ENCODE measurements around the gene ADAMTS1.
"Not testable (repeated sequence)": the region's sequence is repeated elsewhere in the genome, so short reads cannot be mapped to it uniquely, and the experiment has no call there.

Gene ADAMTS1

DNA sequence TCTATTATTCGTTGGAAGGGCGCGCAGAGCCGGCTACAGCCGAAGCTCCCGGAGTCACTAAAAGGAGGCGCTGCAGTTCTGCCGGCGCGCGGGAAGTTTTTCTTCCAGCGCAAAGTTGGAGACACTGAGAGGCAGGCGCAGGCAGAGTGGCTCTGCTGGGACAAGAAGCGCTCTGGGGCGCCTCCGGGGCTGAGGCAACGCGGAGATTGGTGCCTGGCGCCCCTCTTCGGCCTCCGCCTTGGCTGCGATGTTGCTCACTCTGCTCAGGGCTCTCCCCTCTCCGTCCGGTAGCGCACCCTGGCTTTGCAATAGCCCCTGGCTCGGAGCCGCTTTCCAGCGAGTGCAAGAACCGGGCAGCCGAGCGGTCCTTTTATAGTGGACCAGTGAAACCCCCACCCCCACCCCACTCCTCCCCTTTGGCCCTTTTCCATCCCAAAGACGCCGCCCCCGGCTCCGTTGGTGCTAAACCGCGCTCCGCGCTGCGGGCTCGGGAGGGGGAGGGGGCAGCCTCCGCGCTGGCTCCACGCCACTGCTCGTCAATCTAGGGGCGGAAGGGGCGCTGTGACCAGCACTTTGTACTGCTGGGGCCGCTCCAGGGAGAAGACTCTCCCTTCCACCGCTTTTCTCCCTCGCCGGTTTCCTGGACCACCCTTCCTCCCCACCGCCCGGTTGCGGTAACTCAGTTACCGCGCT lies at the start of gene ADAMTS1:
TSS of gene ADAMTS1 (minus strand) at position 344 of the 693 bp plus-strand sequence. CDS start 455 bp downstream, outside the sequence.
- peak; percentile 59 to 97 (median 92) for DNase-seq

DNA sequence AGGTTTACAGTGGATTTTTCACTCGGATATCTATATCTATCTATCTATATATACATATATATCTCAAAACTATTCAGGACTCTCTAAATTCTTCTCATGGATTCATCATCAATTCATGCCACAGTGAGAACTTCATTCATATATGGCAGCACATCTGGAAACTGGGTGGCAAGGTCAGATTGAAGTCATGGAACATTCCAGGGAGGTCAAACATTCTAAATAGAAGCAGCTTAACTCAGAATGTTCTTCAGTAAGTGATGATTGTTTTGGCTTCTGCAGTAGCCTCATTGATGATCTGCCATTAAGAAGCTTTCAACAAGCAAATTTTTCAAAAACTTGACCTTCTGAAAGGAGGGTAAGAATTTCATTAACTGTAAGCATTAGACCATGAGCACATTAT lies 46.9 kb upstream of the ADAMTS1 start:
- DNase-seq, result no peak

DNA sequence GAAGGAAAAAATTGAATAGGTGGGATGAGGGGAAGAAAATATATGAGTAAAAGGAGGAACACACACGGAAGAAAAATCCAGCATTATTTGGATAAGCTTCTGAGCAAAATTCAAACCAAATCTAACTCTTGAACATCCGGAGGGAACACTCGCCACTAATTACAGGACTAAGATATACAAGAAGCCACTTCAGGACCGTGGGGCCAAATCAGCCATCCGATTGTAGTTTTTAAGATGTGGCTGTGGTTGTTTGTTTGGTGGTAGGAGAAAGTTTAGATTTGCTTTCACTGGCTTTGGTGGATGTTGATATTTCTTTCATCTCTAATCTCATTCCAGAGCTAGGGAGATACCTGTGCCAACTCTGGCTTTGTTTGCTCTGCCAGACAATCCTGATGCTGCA lies 43.7 kb upstream of the ADAMTS1 start:
- no peak for DNase-seq

DNA sequence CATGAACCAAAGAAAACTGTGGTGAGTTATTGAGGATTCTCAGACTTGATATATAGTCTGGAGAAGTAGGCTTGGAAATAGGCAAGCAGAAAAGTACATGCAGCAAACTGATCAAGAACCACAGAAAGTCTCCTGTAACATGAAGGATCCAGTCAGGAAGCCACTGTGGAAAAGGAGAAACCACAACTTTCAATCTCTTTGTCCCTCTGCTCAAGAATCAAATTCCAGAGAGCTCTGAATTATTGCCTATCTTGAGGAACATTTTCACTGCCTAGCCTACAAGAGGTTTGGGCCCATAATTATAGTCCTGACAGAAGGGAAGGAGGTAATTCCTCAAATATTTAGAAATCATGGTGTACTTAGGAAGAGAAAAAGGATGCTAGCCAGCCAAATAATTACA lies 43.0 kb upstream of the ADAMTS1 start:
- DNase-seq, result no peak

DNA sequence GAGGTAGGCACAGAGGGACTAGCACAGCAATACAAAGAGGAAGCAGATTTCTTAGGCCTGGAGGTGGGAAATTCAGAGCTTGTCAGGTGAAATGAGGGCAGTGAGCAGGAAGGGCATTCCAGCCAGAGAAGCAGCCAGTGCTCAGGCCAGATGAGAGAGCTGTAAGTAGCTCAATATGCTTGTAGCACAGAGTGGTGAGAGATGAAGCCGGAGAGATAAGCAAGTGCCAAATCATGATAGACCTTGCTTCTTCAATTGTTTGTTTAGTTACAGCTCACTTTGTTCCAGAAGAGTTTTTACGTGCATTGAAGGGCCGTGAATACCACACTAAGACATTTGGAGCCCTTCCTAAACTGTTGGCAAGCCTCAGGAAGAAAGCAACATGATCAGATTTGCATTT lies 42.0 kb upstream of the ADAMTS1 start:
- no peak for DNase-seq

DNA sequence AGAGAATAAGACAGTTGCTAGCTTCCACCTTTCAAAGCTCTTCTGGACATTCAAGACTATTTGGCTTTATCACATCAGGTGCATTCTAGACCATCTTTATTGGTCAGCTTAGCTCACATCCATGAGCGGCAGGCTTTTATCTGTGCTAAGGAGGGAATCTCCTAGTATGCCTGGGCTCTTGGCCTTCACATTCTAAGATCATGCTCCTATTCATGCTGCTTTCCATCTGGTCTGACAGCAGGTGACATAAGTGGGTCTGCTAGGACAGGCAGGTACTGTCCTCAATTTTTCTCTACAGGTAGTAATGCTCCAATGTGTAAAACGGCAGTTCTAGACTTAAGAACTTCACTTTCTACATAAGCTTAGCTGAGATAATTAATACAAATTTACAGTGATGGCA lies 39.2 kb upstream of the ADAMTS1 start:
- no peak for DNase-seq

DNA sequence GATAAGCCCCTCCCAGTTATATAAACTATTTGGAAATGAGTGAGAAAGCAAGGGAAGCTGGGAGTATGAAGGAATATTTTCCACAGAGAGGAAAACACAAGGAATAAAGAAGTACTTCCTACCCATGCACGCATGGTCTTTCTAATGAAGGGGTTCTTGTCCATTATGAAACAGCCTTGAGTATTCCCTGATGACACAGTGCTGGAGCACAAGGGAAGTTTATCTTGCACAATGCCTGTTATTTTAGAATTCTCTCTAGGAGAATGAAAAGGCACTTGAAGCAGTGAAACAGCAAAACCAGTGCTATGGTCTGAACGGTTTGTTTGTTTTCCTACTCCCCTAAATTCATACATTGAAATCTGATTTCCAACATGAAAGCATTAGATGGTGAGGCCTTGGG lies 38.6 kb upstream of the ADAMTS1 start:
- DNase-seq, result no peak

DNA sequence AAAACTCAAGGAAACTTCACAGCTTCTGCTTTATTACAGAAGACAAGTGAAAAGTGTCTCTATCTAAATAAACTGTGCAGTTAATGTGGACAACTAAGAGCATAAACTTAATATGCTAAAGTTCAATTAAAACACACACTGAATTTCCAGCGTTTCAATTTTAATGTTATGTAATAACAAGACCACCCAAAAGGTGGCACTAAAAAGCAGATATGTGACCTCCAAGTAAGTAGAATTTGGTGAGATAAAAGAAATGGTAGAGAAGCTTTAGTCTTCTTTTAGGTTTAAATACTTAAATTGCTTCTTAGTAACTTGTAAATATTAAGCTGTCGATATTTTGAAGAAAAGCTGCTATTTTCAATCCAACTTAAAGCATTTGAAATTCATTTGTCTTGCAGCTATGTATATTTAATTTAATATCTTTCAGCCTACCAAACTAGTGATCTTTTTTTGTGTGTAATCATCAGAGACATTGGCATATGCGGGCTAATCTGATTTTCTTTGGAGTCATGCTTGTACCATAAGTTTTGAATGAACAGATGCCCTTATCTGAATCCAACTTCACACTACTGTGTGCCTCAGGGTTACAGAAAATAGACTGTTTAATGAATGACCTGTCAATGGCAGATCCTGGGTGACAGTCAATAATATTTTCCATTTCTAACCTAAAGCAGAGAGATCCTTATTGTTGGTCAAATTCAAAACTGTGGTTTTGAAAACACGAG lies 36.5 kb upstream of the ADAMTS1 start:
- DNase-seq, result peak in 1 of 56 donors; percentile 7

DNA sequence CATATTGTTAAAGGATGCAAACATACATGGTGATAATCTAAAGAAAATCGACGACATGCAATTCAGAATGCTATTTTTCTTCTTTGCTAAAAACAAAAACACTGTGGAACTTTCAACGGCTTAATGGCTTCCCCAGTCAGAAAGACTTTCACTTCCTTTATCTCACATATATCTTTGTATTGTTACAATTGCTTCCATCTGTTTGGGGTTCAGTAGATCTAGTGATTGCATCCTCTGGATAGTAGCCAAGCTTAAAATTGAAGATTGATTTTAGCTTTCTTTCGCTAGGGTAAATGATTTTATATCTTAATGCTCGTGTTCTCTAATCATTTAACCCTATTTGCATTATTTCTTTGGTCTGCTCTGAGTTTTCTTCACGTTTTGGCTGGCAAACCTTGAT lies 31.8 kb upstream of the ADAMTS1 start:
- no peak for DNase-seq

DNA sequence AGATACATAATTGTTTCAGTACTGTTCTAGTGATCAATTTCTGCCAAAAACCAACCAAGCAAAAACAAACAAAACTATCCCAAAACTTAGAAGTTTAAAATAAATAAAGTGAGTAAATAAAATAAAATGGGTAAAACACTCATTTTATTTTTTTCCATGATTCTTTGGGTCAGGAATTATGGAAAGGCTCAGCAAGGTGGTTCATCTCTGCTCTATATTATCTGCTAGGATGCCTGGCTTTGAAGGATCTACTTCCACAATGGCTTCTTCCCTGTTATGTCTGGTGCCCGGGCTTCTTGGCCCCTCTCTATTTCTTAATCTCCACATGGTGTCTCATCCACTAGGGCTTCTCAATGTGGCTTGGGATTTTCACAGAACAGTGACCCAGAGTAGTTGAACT lies 29.1 kb upstream of the ADAMTS1 start:
- DNase-seq, result no peak

DNA sequence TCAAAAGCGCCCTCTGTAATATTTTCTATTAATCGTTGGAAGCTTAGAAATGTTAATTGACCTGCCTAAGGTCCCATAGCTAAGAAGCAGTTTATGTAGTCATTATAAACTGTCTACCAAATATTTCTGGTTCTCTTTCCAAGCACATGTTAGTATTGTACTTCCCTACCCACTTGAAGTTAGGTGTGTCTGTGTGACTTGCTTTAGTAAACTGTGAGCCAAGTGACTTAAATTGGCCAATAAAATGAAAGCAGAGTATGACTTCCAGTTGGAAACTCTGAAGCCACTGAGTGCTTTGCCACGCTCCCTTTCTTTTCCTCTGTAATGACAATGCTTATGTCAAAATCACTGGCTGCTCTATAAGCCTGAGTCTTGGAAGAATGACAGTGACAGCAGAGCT lies 20.6 kb upstream of the ADAMTS1 start:
- no peak for DNase-seq

DNA sequence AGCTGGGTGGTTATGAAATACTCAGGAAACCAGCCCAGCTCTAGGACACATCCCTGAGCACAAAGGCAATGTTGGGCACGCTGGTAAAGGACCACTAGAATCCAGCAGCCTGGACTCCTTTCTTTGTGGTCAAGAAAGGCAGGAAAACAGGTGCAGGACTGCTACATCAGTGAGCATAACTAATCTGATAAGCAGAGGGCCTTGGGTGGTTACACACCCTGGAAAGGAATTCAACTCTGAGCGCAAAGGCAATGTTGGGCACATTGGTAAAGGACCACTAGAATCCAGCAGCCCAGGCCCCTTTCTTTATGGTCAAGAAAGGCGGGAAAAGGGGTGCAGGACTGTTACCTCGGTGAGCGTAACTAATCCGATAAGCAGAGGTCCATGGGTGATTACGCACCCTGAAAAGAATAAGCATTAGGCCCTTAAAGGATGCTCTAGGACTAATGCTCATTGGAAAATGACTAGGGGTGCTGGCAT lies 11.7 kb upstream of the ADAMTS1 start:
- DNase-seq, result not testable (repeated sequence)

DNA sequence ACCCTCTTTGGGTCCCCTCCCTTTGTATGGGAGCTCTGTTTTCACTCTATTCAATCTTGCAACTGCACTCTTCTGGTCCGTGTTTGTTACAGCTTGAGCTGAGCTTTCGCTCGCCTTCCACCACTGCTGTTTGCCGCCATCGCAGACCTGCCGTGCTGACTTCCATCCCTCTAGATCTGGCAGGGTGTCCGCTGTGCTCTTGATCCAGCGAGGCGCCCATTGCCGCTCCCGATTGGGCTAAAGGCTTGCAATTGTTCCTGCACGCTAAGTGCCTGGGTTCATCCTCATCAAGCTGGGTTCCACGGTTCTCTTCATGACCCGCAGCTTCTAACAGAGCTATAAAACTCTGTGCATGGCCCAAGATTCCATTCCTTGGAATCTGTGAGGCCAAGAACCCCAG lies 9.5 kb upstream of the ADAMTS1 start:
- DNase-seq, result not testable (repeated sequence)

DNA sequence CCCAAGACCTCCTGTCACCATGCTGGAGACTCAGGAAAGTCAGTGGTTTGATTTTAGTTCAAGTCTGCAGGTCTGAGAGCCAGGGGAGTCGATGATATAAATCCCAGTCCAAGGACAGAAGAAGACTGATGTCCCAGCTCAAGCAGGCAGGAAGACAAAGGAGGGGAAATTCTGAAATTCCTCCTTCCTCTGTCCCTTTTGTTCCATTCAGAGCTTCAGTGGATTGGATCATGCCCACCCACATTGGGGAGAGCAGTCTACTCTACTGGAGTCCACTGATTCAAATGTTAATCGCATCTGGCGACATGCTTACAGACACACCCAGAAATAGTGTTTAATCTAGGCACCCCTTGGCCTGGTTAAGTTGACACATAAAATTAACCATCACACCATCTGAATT lies 7.2 kb upstream of the ADAMTS1 start:
- no peak for DNase-seq

DNA sequence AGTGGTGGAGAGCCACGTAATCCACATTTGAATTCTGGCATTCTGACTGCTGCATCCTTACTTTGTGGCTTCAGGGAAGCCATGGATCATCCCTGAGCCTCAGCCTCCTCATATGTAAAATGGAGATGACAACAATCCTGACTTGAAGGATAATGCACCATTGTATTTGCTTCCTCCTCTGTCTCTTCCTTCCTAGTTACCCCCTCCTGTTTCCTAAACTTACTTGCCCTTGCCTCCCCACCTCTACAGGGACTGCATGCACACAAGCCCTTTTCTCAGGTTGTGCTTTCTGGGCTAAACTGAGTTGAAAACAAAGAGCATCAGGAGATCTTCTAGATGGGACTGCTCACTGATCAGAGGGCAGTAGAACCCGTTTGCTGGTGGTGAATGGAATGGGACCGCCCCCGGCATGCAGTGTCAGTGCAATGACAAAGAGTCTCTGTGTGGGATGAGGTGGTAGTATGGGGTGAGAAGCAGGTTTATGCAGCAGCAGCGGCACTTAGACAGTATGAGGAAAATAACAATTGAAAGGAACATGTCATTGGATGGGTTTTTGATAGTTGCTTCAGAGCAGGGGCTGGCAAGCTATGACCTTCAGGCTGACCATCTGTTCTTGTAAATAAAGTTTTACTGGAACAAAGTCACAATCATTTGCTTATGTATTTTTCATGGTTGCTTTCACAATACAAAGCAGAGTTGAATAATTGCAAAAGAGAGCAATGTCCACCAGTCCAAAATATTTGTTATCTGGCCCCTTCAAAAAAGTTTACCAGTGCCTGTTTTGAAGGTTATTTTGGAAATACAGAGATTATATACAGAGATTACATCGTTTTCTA lies 6.1 kb upstream of the ADAMTS1 start:
- peak in 2 of 56 donors; percentile 2 to 5 for DNase-seq

DNA sequence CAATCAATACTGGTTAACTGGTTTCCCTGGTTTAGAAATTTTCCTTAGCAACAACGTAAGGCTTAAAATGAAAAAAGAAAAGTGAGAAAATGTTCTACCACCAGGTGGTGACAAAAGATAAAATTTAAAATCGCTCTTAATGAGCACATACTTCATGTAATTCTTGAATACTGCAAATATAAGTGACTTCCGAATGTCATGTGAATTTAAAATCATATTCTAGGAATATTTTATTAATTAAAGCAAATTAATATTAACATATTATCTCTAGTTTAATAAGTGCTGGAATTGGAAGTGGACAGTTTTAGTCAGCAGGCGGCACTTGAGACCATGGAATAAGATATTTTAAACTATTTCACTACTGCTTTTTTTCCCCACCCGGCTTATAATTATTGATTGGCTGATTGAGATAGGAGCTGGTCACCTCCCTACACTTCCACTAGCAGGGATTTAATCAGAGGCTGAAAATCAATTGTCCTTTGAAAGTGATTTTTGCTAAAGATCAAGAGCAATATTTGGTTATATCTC lies 5.0 kb upstream of the ADAMTS1 start:
- peak in 1 of 56 donors; percentile 27 for DNase-seq

DNA sequence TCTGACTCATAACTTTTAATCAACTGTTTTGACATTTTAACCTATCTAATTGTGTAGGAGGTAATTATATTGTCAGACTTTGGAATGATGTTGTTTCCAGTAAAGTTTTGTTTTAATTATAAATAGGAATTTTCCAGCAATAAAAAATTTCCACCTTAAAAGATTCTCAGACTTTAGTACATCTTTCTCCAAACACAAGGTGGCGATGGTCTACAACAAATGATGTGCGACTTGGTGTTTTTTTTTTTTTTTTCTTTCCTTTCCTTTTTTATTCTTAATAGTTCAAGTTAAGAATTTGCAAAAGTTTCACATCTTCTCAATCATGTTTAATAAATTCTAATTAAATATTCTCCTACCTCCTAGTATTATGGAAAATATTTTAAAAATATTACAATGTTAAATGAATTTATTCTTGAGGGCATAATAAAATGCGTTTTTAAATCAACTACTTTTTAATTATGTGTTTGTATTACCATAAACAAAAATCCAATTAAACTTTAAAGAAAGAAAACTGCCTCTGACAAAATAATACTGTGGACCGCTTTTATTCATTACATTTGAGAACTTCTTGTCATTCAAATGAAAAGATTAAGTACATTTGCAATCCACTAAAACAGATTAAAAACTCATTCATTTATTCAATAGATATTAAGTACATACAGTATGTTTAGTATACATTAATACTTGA lies 4.4 kb upstream of the ADAMTS1 start:
- peak in 2 of 56 donors; percentile 16 to 41 for DNase-seq

DNA sequence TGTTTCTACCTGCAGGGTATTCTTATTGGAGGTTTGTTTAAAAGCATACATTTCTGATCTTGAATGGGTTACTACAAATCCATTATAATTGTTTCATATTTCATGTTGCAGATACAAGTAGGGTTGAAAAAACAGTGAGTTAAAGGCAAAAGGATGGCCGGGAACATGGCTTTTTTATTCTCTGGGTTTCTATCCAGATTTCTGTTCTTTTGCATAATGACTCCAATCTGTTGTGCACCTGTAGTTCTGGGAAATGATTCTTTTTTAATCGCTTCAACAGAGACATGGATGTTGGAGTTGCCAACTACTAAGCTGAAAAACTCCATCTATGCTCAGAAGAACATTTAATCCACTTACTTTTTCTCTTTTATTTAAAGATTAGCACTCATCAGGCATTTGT lies 2.7 kb upstream of the ADAMTS1 start:
- DNase-seq, result no peak

DNA sequence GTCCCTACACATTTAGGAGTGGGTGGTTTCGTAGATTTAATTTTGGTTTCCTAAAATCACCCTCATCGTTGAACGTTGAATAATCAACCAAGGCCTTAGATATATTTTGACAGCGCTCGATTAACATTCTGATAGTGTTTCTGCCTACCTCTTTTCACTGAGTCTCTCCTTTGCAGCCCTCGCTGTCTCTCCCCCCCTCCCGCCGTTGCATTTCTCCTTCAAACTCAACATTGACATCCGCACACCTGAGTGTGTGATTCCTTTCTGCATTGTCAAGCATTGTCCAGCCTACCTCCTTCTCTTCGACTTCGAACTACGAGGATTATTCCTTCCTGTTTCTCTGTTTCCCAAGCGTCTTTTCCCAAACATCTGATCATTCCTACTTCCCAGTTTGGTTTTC lies 1.8 kb upstream of the ADAMTS1 start:
- DNase-seq, result peak in 3 of 56 donors; percentile 1 to 31 (median 29)

DNA sequence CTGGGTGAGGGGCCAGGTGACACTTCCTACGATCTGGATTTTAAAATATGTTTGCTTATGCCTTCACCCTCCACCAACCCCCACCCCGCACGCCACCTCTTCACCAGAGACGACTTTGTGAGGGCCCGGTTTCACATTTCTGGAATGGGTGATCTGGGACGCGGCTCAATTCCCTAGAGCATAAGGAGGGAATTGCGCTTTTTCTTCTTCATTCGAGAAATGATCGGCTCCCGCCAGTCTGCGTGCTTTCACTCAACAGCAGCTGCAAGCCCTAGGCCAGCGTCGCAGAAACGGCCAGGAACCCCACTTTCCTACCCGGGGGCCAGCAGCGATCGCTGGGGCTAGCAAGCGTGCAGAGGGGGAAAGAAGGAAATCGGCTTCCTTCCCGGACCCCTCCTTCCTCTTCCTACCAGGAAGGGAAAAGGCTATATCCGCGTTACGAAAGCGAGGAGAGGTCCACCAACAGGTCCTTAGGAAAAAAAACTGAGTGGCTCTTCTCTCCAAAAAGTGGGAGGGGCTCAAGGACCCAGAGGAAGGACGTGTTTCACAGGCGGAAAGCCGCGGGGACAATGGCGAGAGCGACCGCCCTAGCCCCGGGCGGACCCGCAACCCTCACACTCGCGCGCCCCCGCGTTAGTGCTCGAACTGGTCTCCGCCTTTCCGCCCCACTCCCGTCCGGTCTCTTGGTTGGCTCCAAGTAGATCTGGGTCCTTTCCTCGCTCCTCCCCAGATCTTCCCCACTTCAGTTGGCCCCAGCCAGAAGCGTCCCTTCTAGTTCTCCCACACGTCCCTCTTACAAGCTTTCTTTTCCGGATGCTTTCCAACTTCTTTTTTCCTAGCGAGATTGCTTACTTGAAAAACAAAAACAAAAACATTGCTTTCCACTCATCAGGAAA lies 1.1 kb upstream of the ADAMTS1 start:
- DNase-seq, result peak in 55 of 56 donors; percentile 6 to 84 (median 69)
